HepG2 (cell line): Measurements from ENCODE around the gene ABTB2. TPM values are rescaled to one million over a fixed set of nuclear protein-coding genes. Genes with fewer than 3 reads are reported as not detected.
A peak's percentile ranks its signal among the peaks of the same experiment; 100 is the strongest.

Source experiments
- FOXC1 ChIP-seq: sonication (generic); formaldehyde crosslinking; IDR thresholded peaks from 2 replicates; pipeline ENCODE4 v1.8.0; 2022; ENCODE audit warnings: mild to moderate bottlenecking, missing genetic modification reagents, borderline replicate concordance
- GATAD2A ChIP-seq: IDR thresholded peaks from 2 replicates; pipeline ENCODE4 v1.6.1; 2016
- HNRNPH1 ChIP-seq: fragments of 200-400 bp; formaldehyde crosslinking; optimal IDR thresholded peaks from 2 replicates; pipeline ENCODE3; 2017; ENCODE audit warnings: mild to moderate bottlenecking, low read depth, low read length
- HNRNPLL ChIP-seq: fragments of 200-400 bp; formaldehyde crosslinking; IDR thresholded peaks from 2 replicates; pipeline ENCODE4 v1.6.1; 2017; ENCODE audit warnings: mild to moderate bottlenecking, low read depth, low read length; ENCODE audit not compliant: poor library complexity, severe bottlenecking
- KLF12 ChIP-seq: sonication (generic); formaldehyde crosslinking; IDR thresholded peaks from 2 replicates; pipeline ENCODE4 v1.4.0; 2020; ENCODE audit warnings: missing genetic modification reagents, borderline replicate concordance
- MED8 ChIP-seq: sonication (generic); formaldehyde crosslinking; IDR thresholded peaks from 2 replicates; pipeline ENCODE4 v1.8.1; 2023; ENCODE audit warnings: mild to moderate bottlenecking, missing genetic modification reagents; ENCODE audit not compliant: insufficient replicate concordance
- MEIS2 ChIP-seq: sonication (generic); formaldehyde crosslinking; IDR thresholded peaks from 2 replicates; pipeline ENCODE4 v1.9.0; 2021; ENCODE audit warnings: mild to moderate bottlenecking, missing genetic modification reagents
- POGZ ChIP-seq: sonication (generic); formaldehyde crosslinking; IDR thresholded peaks from 2 replicates; pipeline ENCODE4 v1.4.0; 2020; ENCODE audit warnings: mild to moderate bottlenecking, missing genetic modification reagents
- PPARG ChIP-seq: conservative IDR thresholded peaks from 2 replicates; pipeline ENCODE4 v1.6.1; 2016; ENCODE audit warnings: missing biosample characterization, missing genetic modification reagents
- RXRA ChIP-seq: sonication (generic); formaldehyde crosslinking; IDR thresholded peaks from 2 replicates; pipeline ENCODE4 v1.5.1; 2020; ENCODE audit warnings: missing genetic modification reagents
- SSRP1 ChIP-seq: IDR thresholded peaks from 2 replicates; pipeline ENCODE4 v1.6.1; 2016; ENCODE audit warnings: control low read depth
- TEAD3 ChIP-seq: optimal IDR thresholded peaks from 2 replicates; pipeline ENCODE3; 2016; ENCODE audit warnings: borderline replicate concordance
- XBP1 ChIP-seq: sonication (generic); formaldehyde crosslinking; IDR thresholded peaks from 2 replicates; pipeline ENCODE4 v1.5.0; 2020; ENCODE audit warnings: missing genetic modification reagents
- ZBTB8A ChIP-seq: sonication (generic); formaldehyde crosslinking; IDR thresholded peaks from 2 replicates; pipeline ENCODE4 v1.4.0; 2020; ENCODE audit warnings: mild to moderate bottlenecking, low read depth, missing genetic modification reagents, borderline replicate concordance
- ZNF263 ChIP-seq: sonication (generic); formaldehyde crosslinking; IDR thresholded peaks from 2 replicates; pipeline ENCODE4 v1.4.0; 2020; ENCODE audit warnings: missing genetic modification reagents
- ZNF274 ChIP-seq: sonication (generic); formaldehyde crosslinking; IDR thresholded peaks from 2 replicates; pipeline ENCODE4 v1.5.1; 2020; ENCODE audit warnings: mild to moderate bottlenecking, missing genetic modification reagents
- ZNF451 ChIP-seq: sonication (generic); formaldehyde crosslinking; IDR thresholded peaks from 2 replicates; pipeline ENCODE4 v1.5.0; 2020; ENCODE audit warnings: mild to moderate bottlenecking, missing genetic modification reagents
- ZNF547 ChIP-seq: sonication (generic); formaldehyde crosslinking; IDR thresholded peaks from 2 replicates; pipeline ENCODE4 v1.5.1; 2020; ENCODE audit warnings: mild to moderate bottlenecking, missing genetic modification reagents
- ZNF567 ChIP-seq: sonication (generic); formaldehyde crosslinking; IDR thresholded peaks from 2 replicates; pipeline ENCODE4 v1.8.1; 2023; ENCODE audit warnings: mild to moderate bottlenecking, missing genetic modification reagents, borderline replicate concordance
- ZNF746 ChIP-seq: sonication (generic); formaldehyde crosslinking; IDR thresholded peaks from 2 replicates; pipeline ENCODE4 v1.8.0; 2022; ENCODE audit warnings: mild to moderate bottlenecking, missing genetic modification reagents
- ZSCAN20 ChIP-seq: sonication (generic); formaldehyde crosslinking; IDR thresholded peaks from 2 replicates; pipeline ENCODE4 v1.4.0; 2020; ENCODE audit warnings: missing genetic modification reagents, mild to moderate bottlenecking, borderline replicate concordance
- ZSCAN25 ChIP-seq: sonication (generic); formaldehyde crosslinking; IDR thresholded peaks from 2 replicates; pipeline ENCODE4 v1.8.0; 2022; ENCODE audit warnings: mild to moderate bottlenecking, missing genetic modification reagents
- polyA plus RNA-seq, 8 experiments: library from polyadenylated mRNA; depleted of rRNA in 3 of 8; stranded (reverse) in 7 of 8; unstranded in 1 of 8; fragments of >200 nt; fragmentation: Illumina TruSeq in 4 of 8; extraction: Trizol in 4 of 8; gene quantifications; 2 replicates each; pipeline versions ENCODE4 v1.2.1 to v1.2.3, GENCODE V29; 2011 to 2016; ENCODE audit warnings: low read depth in 4 of 8, missing spikeins in 1 of 8, mixed read lengths in 1 of 8; ENCODE audit not compliant: insufficient read depth in 1 of 8
- total RNA-seq, 5 experiments: library from RNA; depleted of rRNA; stranded (reverse); fragments of >200 nt; fragmentation: Illumina TruSeq; extraction: Trizol; gene quantifications; 2 replicates each; pipeline ENCODE4 v1.2.3, GENCODE V29; 2016; ENCODE audit warnings: low read depth in 1 of 5
- TF ChIP-seq, protein P1 (sequence below): IDR thresholded peaks from 2 replicates; pipeline ENCODE4 v1.6.1; 2016; ENCODE audit warnings: mild to moderate bottlenecking
- TF ChIP-seq, protein P2 (sequence below): sonication (generic); formaldehyde crosslinking; IDR thresholded peaks from 2 replicates; pipeline ENCODE4 v1.5.1; 2020; ENCODE audit warnings: missing genetic modification reagents, mild to moderate bottlenecking, borderline replicate concordance
- TF ChIP-seq, protein P3 (sequence below): IDR thresholded peaks from 2 replicates; pipeline ENCODE4 v1.6.1; 2016
- TF ChIP-seq, protein P4 (sequence below): sonication (generic); formaldehyde crosslinking; IDR thresholded peaks from 2 replicates; pipeline ENCODE4 v1.5.1; 2020; ENCODE audit warnings: missing genetic modification reagents, mild to moderate bottlenecking, borderline replicate concordance

ABTB2 gene
- total and polyA plus RNA-seq, 2 of the 13 experiments (the other 11 are each of a cell fraction or from before 2014, with no cell fraction given) = 5.1 to 15.4 TPM

DNA sequence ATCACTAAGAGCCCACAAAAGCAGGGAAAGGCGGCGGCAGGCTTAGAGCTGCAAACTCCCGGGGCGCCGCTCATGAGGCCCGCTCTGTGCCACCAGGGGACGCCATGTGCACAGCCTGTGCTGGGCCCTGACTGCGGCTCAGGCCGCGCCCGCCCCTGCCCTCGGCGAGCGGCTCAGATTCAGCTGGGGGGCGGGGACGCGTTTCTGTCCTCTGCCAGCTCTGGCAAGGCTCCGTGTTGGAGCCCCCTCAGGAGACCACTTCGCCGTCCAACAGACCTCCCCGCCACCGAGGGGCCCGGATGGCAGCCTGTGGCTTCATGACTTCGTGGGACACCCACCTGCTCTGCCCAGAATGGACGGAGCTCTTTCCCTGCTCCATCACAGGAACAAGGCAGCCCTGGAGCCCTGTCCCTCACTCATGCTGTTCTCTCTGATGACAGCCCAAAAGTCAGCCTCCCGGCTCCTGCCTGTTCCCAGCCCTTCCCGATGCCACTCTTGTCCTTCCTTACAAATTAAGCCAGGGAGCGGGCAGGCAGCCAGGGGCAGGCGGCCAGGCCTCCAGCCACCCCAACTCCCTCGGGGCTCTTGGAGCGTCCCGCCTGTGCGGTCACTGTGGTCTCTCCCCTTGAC lies 183.3 kb downstream of the ABTB2 start (continued):
- TF ChIP-seq XBP1 (CRISPR knock-in tag) (no peak), ZNF547 (CRISPR knock-in tag) (0 out of 2 replicates have a peak, but pooled peaks have one; percentile 64), HNRNPLL (peak; percentile 26), RXRA (CRISPR knock-in tag) (peak; percentile 39), FOXC1 (CRISPR knock-in tag) (peak; percentile 82; the same call in 1 of the 2 replicates), SSRP1 (CRISPR knock-in tag) (no peak), ZNF263 (peak; percentile 43; the same call in 1 of the 2 replicates), TEAD3 (CRISPR knock-in tag) (peak; percentile 20), MEIS2 (0 out of 2 replicates have a peak, but pooled peaks have one; percentile 26), ZNF567 (CRISPR knock-in tag) (peak; percentile 89; the same call in 1 of the 2 replicates), ZNF451 (CRISPR knock-in tag) (no peak), PPARG (CRISPR knock-in tag) (0 out of 2 replicates have a peak, but pooled peaks have one; percentile 28), KLF12 (CRISPR knock-in tag) (peak; percentile 41; the same call in 1 of the 2 replicates), ZSCAN25 (CRISPR knock-in tag) (peak; percentile 57), HNRNPH1 (no peak), POGZ (CRISPR knock-in tag) (0 out of 2 replicates have a peak, but pooled peaks have one; percentile 34), MED8 (CRISPR knock-in tag) (no peak), ZBTB8A (CRISPR knock-in tag) (no peak), GATAD2A (CRISPR knock-in tag) (peak; percentile 48; the same call in 1 of the 2 replicates), ZSCAN20 (CRISPR knock-in tag) (peak; percentile 44; the same call in 1 of the 2 replicates), ZNF274 (CRISPR knock-in tag) (peak; percentile 84; the same call in 1 of the 2 replicates), ZNF746 (CRISPR knock-in tag) (peak; percentile 59; the same call in 1 of the 2 replicates)
- TF ChIP-seq, protein P1, sequence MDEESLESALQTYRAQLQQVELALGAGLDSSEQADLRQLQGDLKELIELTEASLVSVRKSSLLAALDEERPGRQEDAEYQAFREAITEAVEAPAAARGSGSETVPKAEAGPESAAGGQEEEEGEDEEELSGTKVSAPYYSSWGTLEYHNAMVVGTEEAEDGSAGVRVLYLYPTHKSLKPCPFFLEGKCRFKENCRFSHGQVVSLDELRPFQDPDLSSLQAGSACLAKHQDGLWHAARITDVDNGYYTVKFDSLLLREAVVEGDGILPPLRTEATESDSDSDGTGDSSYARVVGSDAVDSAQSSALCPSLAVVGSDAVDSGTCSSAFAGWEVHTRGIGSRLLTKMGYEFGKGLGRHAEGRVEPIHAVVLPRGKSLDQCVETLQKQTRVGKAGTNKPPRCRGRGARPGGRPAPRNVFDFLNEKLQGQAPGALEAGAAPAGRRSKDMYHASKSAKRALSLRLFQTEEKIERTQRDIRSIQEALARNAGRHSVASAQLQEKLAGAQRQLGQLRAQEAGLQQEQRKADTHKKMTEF = peak; percentile 59; the same call in 1 of the 2 replicates
- TF ChIP-seq, protein P2, sequence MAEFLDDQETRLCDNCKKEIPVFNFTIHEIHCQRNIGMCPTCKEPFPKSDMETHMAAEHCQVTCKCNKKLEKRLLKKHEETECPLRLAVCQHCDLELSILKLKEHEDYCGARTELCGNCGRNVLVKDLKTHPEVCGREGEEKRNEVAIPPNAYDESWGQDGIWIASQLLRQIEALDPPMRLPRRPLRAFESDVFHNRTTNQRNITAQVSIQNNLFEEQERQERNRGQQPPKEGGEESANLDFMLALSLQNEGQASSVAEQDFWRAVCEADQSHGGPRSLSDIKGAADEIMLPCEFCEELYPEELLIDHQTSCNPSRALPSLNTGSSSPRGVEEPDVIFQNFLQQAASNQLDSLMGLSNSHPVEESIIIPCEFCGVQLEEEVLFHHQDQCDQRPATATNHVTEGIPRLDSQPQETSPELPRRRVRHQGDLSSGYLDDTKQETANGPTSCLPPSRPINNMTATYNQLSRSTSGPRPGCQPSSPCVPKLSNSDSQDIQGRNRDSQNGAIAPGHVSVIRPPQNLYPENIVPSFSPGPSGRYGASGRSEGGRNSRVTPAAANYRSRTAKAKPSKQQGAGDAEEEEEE = peak; percentile 61; the same call in 1 of the 2 replicates
- TF ChIP-seq, protein P3, sequence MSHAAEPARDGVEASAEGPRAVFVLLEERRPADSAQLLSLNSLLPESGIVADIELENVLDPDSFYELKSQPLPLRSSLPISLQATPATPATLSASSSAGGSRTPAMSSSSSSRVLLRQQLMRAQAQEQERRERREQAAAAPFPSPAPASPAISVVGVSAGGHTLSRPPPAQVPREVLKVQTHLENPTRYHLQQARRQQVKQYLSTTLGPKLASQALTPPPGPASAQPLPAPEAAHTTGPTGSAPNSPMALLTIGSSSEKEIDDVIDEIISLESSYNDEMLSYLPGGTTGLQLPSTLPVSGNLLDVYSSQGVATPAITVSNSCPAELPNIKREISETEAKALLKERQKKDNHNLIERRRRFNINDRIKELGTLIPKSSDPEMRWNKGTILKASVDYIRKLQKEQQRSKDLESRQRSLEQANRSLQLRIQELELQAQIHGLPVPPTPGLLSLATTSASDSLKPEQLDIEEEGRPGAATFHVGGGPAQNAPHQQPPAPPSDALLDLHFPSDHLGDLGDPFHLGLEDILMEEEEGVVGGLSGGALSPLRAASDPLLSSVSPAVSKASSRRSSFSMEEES (CRISPR knock-in tag) = no peak
- TF ChIP-seq, protein P4, sequence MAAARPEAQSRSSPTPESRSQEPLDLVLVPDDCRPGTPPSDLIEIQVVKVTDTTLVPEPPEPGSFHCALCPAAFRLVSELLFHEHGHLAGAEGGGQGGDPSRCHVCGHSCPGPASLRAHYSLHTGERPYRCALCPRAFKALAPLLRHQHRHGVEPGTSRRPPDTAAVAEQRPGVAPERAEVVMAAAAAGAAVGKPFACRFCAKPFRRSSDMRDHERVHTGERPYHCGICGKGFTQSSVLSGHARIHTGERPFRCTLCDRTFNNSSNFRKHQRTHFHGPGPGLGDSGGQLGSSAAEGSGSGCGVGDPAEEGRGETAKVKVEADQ = 0 out of 2 replicates have a peak, but pooled peaks have one; percentile 61
